ENCODE data around the gene PACS2. TPM values are rescaled to one million over a fixed set of nuclear protein-coding genes. Genes with fewer than 3 reads are reported as not detected.

Gene PACS2
- polyA plus RNA-seq, 2 donors: 17.8 to 39.2 TPM

DNA sequence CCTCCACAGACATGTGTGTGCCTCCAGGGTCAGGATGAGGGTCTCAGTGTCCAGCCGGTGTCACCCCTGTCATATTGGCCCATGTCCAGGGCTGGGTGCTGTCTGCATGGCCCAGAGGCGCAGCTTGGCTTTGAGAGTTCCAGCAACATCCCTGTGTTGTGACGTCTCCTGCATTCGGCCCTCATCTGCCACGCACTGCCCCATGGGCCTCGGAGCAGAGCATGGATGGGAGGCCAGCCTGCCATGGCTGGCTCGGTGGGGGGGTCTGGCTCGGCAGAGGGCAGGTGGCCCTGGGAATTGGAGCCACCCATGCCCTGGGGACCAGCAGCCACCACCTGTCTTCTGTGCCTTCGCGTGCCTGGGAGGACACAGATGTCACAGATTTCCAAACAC is 73.0 kb downstream of the PACS2 start:
- peaks cover 0 to 27% of the 10 kb centered on the region in 2 donors for H3K36me3 ChIP-seq (ENCODE audit: control insufficient read depth in 2 of 2, insufficient read depth in 2 of 2, low read length in 1 of 2)
- peaks cover 23 to 24% of the 10 kb centered on the region in 2 donors for H3K4me1 ChIP-seq (ENCODE audit: control insufficient read depth in 2 of 2, insufficient read depth in 2 of 2, low read length in 1 of 2)
- H3K9me3 ChIP-seq (ENCODE audit: control insufficient read depth in 2 of 2, insufficient read depth in 1 of 2, low read depth in 1 of 2, low read length in 1 of 2): peaks cover 0 to 3% of the 10 kb centered on the region in 2 donors
- H3K27me3 ChIP-seq (ENCODE audit: control insufficient read depth in 1 of 2, insufficient read depth in 2 of 2, low read length in 2 of 2): no peaks in the 10 kb centered on the region
- WGBS, 2 donors: 78 to 83% methylated on average over 10 of the region's 10 CpGs
- no peak overlapping the region for H3K4me3 ChIP-seq (ENCODE audit: low read depth in 1 of 2, low read length in 2 of 2)
- no peak overlapping the region for H3K27ac ChIP-seq (ENCODE audit: low read depth in 2 of 2, low read length in 1 of 2)

DNA sequence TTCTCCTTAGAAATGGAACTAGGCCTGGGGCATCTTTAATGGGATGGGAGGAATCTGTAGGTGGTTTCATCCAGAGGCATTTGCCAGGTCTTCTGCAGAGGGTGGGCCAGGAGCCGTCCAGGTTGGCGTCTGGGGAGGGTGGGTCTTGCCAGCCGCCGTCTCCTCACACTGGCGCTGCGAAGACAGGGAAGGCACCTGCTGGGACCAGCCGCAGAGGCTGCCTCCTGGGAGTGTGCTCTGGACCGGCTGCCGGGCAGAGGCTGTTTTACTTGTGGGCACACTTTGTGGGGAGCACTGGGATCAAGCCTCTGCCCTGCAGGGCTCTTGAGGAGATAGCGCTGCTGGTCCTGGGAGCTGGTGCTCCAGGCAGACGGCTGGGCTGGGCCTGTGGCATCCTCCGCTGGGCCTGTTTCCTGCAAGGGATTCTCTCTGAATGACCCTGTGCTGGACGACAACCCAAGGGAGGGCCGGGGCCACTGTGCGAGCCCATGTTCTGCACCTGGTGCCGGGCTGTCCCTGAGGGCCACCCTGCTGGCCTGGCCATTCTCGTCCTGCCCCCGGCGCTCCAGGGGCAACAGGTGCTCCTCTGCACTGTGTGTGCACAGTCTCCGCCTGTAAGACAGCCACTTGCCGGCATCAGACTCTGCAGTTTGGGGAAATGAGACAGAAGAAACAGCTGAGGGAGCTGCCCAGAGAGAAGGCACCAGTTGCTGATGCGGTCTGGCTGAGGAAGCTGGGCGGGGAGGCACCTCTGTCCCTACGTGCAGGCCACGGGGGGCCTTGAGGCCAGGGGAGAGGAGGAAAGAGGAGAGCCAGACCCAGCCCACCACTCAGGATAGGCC is 73.8 kb downstream of the PACS2 start:
- H3K27me3 ChIP-seq (ENCODE audit: control insufficient read depth in 1 of 2, insufficient read depth in 2 of 2, low read length in 2 of 2): no peaks in the 10 kb centered on the region
- H3K27ac ChIP-seq (ENCODE audit: low read depth in 2 of 2, low read length in 1 of 2): no peak overlapping the region
- peaks cover 23 to 24% of the 10 kb centered on the region in 2 donors for H3K4me1 ChIP-seq (ENCODE audit: control insufficient read depth in 2 of 2, insufficient read depth in 2 of 2, low read length in 1 of 2)
- 89 to 91% methylated on average over 25 of the region's 25 CpGs for WGBS, 2 donors
- peaks cover 0 to 27% of the 10 kb centered on the region in 2 donors for H3K36me3 ChIP-seq (ENCODE audit: control insufficient read depth in 2 of 2, insufficient read depth in 2 of 2, low read length in 1 of 2)
- H3K4me3 ChIP-seq (ENCODE audit: low read depth in 1 of 2, low read length in 2 of 2): no peak overlapping the region
- H3K9me3 ChIP-seq (ENCODE audit: control insufficient read depth in 2 of 2, insufficient read depth in 1 of 2, low read depth in 1 of 2, low read length in 1 of 2): peaks cover 0 to under 1% of the 10 kb centered on the region in 2 donors

DNA sequence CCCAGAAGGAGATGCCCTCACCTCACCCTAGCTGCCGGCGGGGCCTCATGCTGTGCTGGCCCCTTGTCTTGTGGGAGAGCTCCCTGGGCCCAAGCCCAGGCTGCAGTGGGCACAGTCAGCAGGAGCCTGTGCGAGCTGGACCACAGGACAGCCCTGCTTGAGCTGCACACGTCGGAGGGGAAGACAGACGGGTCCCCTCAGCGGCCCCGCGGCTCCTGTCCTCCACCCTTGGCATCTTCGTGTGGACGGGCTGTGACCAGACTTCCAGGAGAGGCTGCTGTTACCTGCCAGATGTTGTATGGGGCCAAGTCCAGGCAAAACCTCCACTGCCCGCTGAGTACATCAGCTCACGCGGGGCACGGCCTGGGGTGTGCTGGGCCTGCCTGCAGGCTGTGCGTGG is 74.4 kb downstream of the PACS2 start:
- Histone ChIP-seq H3K4me1 (ENCODE audit: control insufficient read depth in 2 of 2, insufficient read depth in 2 of 2, low read length in 1 of 2) (peaks cover 23 to 24% of the 10 kb centered on the region in 2 donors), H3K4me3 (ENCODE audit: low read depth in 1 of 2, low read length in 2 of 2) (no peak overlapping the region), H3K9me3 (ENCODE audit: control insufficient read depth in 2 of 2, insufficient read depth in 1 of 2, low read depth in 1 of 2, low read length in 1 of 2) (no peaks in the 10 kb centered on the region), H3K36me3 (ENCODE audit: control insufficient read depth in 2 of 2, insufficient read depth in 2 of 2, low read length in 1 of 2) (peaks cover 0 to 26% of the 10 kb centered on the region in 2 donors), H3K27ac (ENCODE audit: low read depth in 2 of 2, low read length in 1 of 2) (no peak overlapping the region), H3K27me3 (ENCODE audit: control insufficient read depth in 1 of 2, insufficient read depth in 2 of 2, low read length in 2 of 2) (no peaks in the 10 kb centered on the region)
- WGBS, 2 donors: 86 to 87% methylated on average over 16 of the region's 16 CpGs

GRCh38 chr14:105389534-105389933 is 75.0 kb downstream of the PACS2 start:
- Histone ChIP-seq H3K27me3 (ENCODE audit: control insufficient read depth in 1 of 2, insufficient read depth in 2 of 2, low read length in 2 of 2) (no peaks in the 10 kb centered on the region), H3K36me3 (ENCODE audit: control insufficient read depth in 2 of 2, insufficient read depth in 2 of 2, low read length in 1 of 2) (peaks cover 0 to 26% of the 10 kb centered on the region in 2 donors)
- 63 to 67% methylated on average over 9 to 12 of the region's 12 CpGs for WGBS, 2 donors

DNA sequence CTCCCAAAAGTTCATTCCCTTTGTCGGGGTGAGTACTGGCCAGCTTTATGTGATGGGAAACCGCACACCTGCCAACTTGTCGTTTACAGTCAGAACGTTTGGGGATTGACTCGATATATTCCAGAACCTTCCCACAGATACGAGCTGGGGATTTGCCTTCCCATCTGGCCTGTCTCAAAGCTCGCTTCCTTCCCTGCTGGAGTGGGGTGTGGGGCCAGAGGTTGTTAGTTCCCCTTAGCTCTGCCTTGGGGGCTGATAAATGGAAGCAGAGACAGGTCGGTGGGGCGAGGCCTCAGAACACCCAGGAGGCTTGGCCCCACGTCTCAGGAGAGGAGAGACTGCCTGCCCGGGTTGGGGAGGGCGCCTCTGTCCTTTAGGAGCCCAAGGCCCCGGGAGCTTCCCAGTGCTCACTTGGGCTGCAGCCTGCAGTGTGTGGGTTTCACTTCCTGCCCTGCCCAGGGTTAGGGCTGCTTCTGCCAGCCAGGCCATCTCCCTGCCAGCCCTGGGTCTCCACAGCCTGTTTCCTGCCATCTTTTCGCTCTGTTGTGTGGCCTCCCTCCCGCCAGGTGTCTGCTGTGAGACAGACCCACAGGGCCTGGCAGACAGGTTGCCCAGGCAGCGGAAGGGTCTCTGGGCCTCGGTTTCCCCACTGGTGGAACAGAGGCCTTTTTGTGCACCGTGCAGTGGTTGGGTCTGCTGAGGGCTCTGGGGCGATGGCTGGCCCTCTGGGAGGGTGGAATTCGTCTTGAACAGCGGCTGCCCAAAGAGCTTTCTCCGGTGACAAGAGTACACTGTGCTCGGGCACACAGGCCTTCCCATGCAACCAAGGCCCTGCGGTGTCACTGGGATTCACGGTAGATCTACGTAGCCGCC is 75.7 kb downstream of the PACS2 start:
- H3K4me1 ChIP-seq (ENCODE audit: control insufficient read depth in 2 of 2, insufficient read depth in 2 of 2, low read length in 1 of 2): peaks cover 14 to 16% of the 10 kb centered on the region in 2 donors
- H3K36me3 ChIP-seq (ENCODE audit: control insufficient read depth in 2 of 2, insufficient read depth in 2 of 2, low read length in 1 of 2): peaks cover 0 to 25% of the 10 kb centered on the region in 2 donors
- H3K4me3 ChIP-seq (ENCODE audit: low read depth in 1 of 2, low read length in 2 of 2): no peak overlapping the region
- H3K9me3 ChIP-seq (ENCODE audit: control insufficient read depth in 2 of 2, insufficient read depth in 1 of 2, low read depth in 1 of 2, low read length in 1 of 2): no peaks in the 10 kb centered on the region
- H3K27ac ChIP-seq (ENCODE audit: low read depth in 2 of 2, low read length in 1 of 2): no peak overlapping the region
- 75 to 76% methylated on average over 27 of the region's 27 CpGs for WGBS, 2 donors
- no peaks in the 10 kb centered on the region for H3K27me3 ChIP-seq (ENCODE audit: control insufficient read depth in 1 of 2, insufficient read depth in 2 of 2, low read length in 2 of 2)

More at GRCh38 chr14:105389534-105389933, 75.0 kb downstream of the PACS2 start:
- Histone ChIP-seq H3K27ac (ENCODE audit: low read depth in 2 of 2, low read length in 1 of 2) (no peak overlapping the region), H3K9me3 (ENCODE audit: control insufficient read depth in 2 of 2, insufficient read depth in 1 of 2, low read depth in 1 of 2, low read length in 1 of 2) (no peaks in the 10 kb centered on the region), H3K4me1 (ENCODE audit: control insufficient read depth in 2 of 2, insufficient read depth in 2 of 2, low read length in 1 of 2) (peaks cover 20 to 22% of the 10 kb centered on the region in 2 donors), H3K4me3 (ENCODE audit: low read depth in 1 of 2, low read length in 2 of 2) (no peak overlapping the region)

DNA sequence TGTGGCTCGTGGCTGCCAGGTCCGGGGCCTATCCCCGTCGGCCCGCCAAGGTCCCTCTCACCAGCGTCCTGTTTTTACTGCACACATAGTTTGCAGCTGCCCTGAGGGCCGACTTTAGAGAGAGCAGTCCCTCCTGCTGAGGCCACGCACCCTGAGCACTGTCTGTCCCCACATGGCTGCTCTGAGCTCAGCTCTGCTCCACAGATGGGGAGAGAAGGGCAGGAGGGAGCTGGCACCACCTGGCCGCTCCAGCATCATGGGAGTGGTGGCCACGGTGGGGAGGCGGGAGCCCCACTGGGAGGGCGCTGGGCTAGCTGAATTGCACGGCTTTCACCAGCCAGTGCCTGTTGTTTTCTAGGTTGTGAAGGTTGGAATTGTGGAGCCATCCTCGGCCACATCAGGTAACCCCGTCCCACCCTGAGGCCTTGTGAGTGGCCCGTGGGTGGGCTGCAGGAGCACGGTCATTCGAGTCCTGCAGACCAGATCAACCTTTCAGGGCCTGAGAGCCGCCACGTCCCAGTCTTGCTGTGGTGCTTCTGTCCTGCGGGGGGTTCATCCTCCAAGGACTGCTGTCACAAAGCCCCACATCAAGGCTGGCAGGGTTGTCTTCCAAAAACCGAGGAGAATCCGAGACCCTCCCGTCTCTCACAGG is 76.4 kb downstream of the PACS2 start:
- H3K36me3 ChIP-seq (ENCODE audit: control insufficient read depth in 2 of 2, insufficient read depth in 2 of 2, low read length in 1 of 2): peaks cover 0 to 23% of the 10 kb centered on the region in 2 donors

GRCh38 chr14:105391541-105391940 is 77.0 kb downstream of the PACS2 start:
- Histone ChIP-seq H3K36me3 (ENCODE audit: control insufficient read depth in 2 of 2, insufficient read depth in 2 of 2, low read length in 1 of 2) (peaks cover 0 to 21% of the 10 kb centered on the region in 2 donors), H3K27ac (ENCODE audit: low read depth in 2 of 2, low read length in 1 of 2) (no peak overlapping the region), H3K9me3 (ENCODE audit: control insufficient read depth in 2 of 2, insufficient read depth in 1 of 2, low read depth in 1 of 2, low read length in 1 of 2) (no peaks in the 10 kb centered on the region), H3K27me3 (ENCODE audit: control insufficient read depth in 1 of 2, insufficient read depth in 2 of 2, low read length in 2 of 2) (no peaks in the 10 kb centered on the region), H3K4me1 (ENCODE audit: control insufficient read depth in 2 of 2, insufficient read depth in 2 of 2, low read length in 1 of 2) (peaks cover 12 to 13% of the 10 kb centered on the region in 2 donors), H3K4me3 (ENCODE audit: low read depth in 1 of 2, low read length in 2 of 2) (no peak overlapping the region)
- 91 to 93% methylated on average over 23 of the region's 23 CpGs for WGBS, 2 donors

More for the DNA sequence above, 76.4 kb downstream of the PACS2 start:
- Histone ChIP-seq H3K4me3 (ENCODE audit: low read depth in 1 of 2, low read length in 2 of 2) (no peak overlapping the region), H3K27ac (ENCODE audit: low read depth in 2 of 2, low read length in 1 of 2) (no peak overlapping the region), H3K27me3 (ENCODE audit: control insufficient read depth in 1 of 2, insufficient read depth in 2 of 2, low read length in 2 of 2) (no peaks in the 10 kb centered on the region), H3K9me3 (ENCODE audit: control insufficient read depth in 2 of 2, insufficient read depth in 1 of 2, low read depth in 1 of 2, low read length in 1 of 2) (no peaks in the 10 kb centered on the region), H3K4me1 (ENCODE audit: control insufficient read depth in 2 of 2, insufficient read depth in 2 of 2, low read length in 1 of 2) (peaks cover 12 to 13% of the 10 kb centered on the region in 2 donors)
- WGBS, 2 donors: 91 to 93% methylated on average over 24 of the region's 24 CpGs

GRCh38 chr14:105392131-105393090 is 77.9 kb downstream of the PACS2 start:
- Histone ChIP-seq H3K27ac (ENCODE audit: low read depth in 2 of 2, low read length in 1 of 2) (no peak overlapping the region), H3K4me3 (ENCODE audit: low read depth in 1 of 2, low read length in 2 of 2) (no peak overlapping the region), H3K36me3 (ENCODE audit: control insufficient read depth in 2 of 2, insufficient read depth in 2 of 2, low read length in 1 of 2) (peaks cover 0 to 16% of the 10 kb centered on the region in 2 donors), H3K27me3 (ENCODE audit: control insufficient read depth in 1 of 2, insufficient read depth in 2 of 2, low read length in 2 of 2) (no peaks in the 10 kb centered on the region), H3K9me3 (ENCODE audit: control insufficient read depth in 2 of 2, insufficient read depth in 1 of 2, low read depth in 1 of 2, low read length in 1 of 2) (no peaks in the 10 kb centered on the region), H3K4me1 (ENCODE audit: control insufficient read depth in 2 of 2, insufficient read depth in 2 of 2, low read length in 1 of 2) (peaks cover 7 to 17% of the 10 kb centered on the region in 2 donors)
- 89 to 91% methylated on average over 40 of the region's 40 CpGs for WGBS, 2 donors

Measured in esophagus (tissue), 2 donors.